Uterus (tissue), 2 donors: ENCODE data around the gene COA1.

Source experiments
- POLR2A ChIP-seq, 2 donors: fragments of 450-650 bp; IDR thresholded peaks; one replicate each; pipeline ENCODE4 v1.6.1; 2016; ENCODE audit warnings: antibody characterized with exemption in 2 of 2, mild to moderate bottlenecking in 1 of 2, moderate library complexity in 1 of 2
- TF ChIP-seq, protein P1 (sequence below), 4 experiments: fragments of 200-600 bp in 2 of 4; fragments of 450-650 bp in 2 of 4; sonication (generic) in 2 of 4; IDR thresholded peaks; one replicate each; pipeline ENCODE4 v1.5.1; 2016 to 2019; ENCODE audit warnings: antibody characterized with exemption in 4 of 4, mild to moderate bottlenecking in 2 of 4, moderate library complexity in 1 of 4

DNA sequence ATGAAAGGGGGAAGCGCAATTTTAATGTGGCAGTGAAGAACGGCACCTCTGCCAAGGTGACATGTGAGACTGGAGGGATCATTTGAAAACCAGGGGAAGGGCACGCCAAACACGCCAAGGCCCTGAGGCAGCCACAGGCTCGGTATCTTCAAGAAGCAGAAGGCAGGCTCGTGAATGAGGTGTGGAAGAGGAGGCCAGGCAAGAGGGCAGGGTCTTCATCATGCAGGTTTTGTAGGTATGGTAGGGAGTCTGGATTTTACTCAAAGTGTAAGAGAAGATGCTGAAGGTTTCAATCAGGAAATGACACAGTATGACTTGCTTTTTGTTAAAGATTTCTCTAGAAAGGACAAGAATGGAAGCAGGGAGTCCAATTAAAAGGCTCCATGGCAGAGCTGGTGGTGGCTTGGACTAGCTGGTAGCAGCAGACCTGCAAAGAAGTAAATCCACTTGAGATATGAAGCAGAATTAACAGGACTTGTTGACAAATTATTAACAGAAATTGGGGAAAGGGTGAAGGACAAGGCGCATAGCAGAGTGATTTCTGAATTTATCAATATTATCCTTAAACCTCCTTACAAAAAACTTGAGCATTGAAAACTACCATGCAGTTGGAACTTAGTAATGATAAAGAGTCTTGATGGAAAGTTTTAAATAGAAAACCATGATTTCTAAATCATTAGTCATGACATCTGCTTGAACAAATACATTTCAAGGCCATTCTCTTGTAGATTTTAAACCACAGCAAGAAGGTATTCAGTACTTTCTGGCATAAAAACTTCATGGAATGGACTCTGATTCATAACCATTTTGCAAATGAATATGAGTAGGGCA is 70.4 kb downstream of the COA1 start:
- no peak for TF ChIP-seq POLR2A (IDR thresholded peaks at IDR 0.05)
- TF ChIP-seq, protein P1, sequence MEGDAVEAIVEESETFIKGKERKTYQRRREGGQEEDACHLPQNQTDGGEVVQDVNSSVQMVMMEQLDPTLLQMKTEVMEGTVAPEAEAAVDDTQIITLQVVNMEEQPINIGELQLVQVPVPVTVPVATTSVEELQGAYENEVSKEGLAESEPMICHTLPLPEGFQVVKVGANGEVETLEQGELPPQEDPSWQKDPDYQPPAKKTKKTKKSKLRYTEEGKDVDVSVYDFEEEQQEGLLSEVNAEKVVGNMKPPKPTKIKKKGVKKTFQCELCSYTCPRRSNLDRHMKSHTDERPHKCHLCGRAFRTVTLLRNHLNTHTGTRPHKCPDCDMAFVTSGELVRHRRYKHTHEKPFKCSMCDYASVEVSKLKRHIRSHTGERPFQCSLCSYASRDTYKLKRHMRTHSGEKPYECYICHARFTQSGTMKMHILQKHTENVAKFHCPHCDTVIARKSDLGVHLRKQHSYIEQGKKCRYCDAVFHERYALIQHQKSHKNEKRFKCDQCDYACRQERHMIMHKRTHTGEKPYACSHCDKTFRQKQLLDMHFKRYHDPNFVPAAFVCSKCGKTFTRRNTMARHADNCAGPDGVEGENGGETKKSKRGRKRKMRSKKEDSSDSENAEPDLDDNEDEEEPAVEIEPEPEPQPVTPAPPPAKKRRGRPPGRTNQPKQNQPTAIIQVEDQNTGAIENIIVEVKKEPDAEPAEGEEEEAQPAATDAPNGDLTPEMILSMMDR (IDR thresholded peaks at IDR 0.05), result no peak
